Suprapubic skin (tissue), 3 donors: ENCODE data around the gene PRIMA1.

ENCODE experiments used
- EP300 ChIP-seq: sonication (generic); formaldehyde crosslinking; IDR thresholded peaks from one replicate; pipeline ENCODE4 v1.6.1; 2017; ENCODE audit warnings: antibody characterized with exemption
- POLR2A ChIP-seq, 2 donors: fragments of 450-650 bp; IDR thresholded peaks; one replicate each; pipeline ENCODE4 v1.6.1; 2017; ENCODE audit warnings: antibody characterized with exemption in 2 of 2, mild to moderate bottlenecking in 2 of 2, moderate library complexity in 2 of 2
- TF ChIP-seq, protein P1 (sequence below), 2 donors: fragments of 200-600 bp in 1 of 2; fragments of 450-650 bp in 1 of 2; sonication (generic) in 1 of 2; IDR thresholded peaks; one replicate each; pipeline ENCODE4 v1.5.1; 2016 to 2019; ENCODE audit warnings: antibody characterized with exemption in 2 of 2, mild to moderate bottlenecking in 1 of 2, moderate library complexity in 1 of 2

DNA sequence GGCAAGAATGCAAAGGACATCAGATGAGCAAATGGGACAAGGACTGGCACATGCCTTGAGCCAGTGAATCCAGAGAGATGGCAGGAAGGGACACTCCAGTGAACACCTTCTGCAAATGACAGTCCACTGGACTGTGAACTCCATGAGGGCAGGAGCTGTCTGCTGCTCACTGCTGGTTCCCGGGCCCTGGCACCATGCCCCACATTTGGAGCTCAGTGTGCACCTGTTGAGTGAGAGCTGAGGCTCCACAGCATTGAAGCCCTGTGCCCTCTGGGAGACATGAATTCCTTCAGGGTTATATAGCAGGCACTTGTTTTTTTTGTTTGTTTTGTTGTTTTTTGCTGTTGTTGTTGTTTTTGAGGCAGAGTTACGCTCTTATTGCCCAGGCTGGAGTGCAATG, 13.1 kb downstream of the PRIMA1 start:
- TF ChIP-seq, protein P1, sequence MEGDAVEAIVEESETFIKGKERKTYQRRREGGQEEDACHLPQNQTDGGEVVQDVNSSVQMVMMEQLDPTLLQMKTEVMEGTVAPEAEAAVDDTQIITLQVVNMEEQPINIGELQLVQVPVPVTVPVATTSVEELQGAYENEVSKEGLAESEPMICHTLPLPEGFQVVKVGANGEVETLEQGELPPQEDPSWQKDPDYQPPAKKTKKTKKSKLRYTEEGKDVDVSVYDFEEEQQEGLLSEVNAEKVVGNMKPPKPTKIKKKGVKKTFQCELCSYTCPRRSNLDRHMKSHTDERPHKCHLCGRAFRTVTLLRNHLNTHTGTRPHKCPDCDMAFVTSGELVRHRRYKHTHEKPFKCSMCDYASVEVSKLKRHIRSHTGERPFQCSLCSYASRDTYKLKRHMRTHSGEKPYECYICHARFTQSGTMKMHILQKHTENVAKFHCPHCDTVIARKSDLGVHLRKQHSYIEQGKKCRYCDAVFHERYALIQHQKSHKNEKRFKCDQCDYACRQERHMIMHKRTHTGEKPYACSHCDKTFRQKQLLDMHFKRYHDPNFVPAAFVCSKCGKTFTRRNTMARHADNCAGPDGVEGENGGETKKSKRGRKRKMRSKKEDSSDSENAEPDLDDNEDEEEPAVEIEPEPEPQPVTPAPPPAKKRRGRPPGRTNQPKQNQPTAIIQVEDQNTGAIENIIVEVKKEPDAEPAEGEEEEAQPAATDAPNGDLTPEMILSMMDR (IDR thresholded peaks at IDR 0.05): no peak
- TF ChIP-seq EP300 (no peak), POLR2A (IDR thresholded peaks at IDR 0.05) (no peak)
